ENCODE data around the gene ZNF853.
A peak's percentile ranks its signal among the peaks of the same experiment; 100 is the strongest.
"Not testable (repeated sequence)": the region's sequence is repeated elsewhere in the genome, so short reads cannot be mapped to it uniquely, and the experiment has no call there.

The ZNF853 gene

DNA sequence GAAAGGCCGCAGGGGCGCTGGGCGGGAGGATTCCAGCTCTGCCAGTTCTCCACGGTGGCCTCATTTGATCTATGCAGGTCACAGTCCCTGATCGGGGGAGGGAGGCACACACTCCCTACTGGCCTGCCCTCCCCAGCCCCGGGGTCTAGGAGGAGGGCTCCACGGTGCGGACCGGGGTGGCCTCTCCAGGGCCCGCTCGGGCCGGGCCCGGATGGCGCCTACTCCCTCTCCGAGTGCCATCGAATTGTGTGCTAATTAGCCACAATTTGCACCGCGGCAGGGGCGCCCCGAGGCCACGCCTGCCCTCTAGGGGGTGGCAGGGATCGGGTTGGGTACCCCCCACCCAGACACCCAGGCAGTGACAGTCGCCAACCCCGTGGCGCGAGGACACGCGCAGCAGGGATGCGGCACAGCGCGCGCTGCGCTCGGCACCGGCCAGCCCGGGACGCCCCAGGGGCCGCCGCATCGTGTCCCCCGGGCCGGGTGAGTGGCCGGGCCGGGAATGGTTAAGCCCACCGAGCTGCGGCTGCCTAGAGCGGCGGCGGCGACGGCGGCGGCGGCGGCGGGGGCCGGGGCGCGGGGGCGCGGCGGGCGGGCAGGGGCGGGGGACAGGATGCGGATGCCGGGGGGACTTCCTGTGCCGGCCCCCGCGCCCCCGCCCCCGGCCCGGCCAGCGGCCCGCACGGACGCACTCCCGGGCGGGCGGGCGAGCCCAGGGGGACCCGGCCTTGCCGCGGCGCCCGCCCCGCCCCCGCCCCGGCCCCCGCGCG is at the start of gene ZNF853:
Gene ZNF853, plus strand, starts transcription at position 658 of the 770 bp plus-strand sequence. CDS start 565 bp downstream, outside the sequence.
- DNase-seq (ENCODE audit: low read depth, low spot score) = no peak

DNA sequence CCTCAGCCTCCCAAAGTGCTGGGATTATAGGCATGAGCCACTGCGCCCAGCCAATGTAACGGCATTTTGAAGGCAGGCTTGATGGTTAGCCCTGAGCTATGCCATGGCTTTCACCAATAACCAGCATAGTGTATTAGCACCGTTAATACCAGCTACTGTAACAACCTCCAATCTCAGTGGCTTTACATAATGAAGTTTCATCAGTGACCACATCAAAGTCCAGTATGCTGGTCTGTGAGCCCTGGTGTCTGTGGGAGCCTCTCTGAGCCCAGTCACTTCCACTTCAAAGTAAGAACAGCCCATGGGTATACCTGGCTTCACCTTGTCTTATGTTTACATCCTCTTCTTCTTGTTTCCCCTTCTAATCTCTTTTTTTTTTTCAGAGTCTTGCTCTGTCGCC is 49.8 kb upstream of the ZNF853 start:
- no peak for DNase-seq (ENCODE audit: low read depth, low spot score)

DNA sequence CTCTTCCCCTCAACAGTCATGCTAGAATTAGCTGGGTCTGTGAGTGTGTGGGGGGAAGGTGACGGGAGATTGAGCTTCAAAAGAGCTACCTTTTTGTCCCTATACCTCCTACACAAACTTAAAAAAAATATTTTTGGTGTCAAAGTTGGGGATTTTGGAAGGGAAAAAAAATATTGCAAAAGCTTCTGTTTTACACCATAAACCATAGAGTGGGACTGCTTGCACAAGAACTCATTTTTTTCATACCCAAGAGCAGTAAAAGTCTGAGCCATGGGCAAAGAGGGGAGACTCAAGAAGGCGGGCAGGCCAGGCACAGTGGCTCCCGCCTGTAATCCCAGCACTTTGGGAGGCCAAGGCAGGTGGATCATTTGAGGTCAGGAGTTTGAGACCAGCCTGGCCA is 47.5 kb upstream of the ZNF853 start:
- DNase-seq (ENCODE audit: low read depth, low spot score) = no peak

DNA sequence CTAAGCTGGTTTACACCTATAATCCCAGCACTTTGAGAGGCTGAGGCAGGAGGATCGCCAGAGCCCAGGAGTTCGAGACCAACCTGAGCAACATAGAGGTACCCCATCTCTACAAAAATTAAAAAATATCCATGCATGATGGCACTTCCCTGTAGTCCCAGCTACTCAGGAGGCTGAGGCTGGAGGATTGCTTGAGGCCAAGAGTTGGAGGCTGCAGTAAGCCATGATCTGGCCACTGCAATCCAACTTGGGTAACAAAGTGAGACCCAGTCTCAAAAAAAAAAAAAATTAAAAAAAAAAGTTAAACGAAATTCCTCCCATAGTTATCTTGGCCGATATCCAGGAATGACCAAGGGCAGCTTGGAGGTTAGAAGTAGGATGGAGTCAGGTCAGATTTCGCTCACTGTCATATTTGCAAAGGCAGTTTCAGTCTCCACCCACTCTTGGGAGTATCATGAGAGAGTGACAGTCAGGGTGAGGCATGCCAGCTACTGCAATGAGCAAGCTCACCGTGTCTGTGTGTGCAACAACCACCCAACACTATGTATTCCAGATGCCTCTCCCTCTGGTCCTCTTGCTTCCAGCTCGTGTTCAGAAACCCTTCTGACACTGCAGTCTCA is 44.1 kb upstream of the ZNF853 start:
- no peak for DNase-seq (ENCODE audit: low read depth, low spot score)

DNA sequence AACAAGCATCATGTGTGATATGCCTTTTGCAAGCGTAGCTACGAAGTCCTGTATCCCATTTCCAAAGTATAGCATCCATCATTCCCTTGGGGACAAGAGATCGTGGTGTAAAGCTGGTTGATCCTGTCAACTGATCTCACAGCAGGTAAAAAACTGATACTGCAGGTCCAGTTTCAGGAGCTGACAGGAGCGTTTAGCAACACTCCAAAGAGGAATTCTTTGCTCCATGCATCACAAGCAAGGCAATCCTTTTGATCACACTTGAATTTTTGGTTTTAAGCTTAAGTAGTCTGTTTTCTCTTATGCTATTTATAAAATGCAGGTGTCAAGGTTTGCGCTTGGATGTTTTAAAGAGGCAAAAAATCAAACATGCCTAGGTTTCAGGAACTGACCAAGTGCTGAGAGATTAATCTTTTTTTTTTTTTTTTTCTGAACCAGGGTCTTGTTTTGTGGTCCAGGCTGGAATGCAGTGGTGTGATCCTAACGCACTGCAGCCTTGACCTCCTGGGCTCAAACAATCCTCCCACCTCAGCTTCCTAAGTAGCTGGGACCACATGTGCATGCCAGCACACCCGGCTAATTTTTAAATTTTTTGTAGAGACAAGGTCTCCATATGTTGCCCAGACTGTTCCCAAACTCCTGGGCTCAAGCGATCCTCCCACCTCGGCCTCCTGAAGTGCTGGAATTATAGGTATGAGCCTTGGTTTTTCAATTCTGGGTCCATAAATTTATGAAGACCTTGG is 40.0 kb upstream of the ZNF853 start:
- no peak for DNase-seq (ENCODE audit: low read depth, low spot score)

DNA sequence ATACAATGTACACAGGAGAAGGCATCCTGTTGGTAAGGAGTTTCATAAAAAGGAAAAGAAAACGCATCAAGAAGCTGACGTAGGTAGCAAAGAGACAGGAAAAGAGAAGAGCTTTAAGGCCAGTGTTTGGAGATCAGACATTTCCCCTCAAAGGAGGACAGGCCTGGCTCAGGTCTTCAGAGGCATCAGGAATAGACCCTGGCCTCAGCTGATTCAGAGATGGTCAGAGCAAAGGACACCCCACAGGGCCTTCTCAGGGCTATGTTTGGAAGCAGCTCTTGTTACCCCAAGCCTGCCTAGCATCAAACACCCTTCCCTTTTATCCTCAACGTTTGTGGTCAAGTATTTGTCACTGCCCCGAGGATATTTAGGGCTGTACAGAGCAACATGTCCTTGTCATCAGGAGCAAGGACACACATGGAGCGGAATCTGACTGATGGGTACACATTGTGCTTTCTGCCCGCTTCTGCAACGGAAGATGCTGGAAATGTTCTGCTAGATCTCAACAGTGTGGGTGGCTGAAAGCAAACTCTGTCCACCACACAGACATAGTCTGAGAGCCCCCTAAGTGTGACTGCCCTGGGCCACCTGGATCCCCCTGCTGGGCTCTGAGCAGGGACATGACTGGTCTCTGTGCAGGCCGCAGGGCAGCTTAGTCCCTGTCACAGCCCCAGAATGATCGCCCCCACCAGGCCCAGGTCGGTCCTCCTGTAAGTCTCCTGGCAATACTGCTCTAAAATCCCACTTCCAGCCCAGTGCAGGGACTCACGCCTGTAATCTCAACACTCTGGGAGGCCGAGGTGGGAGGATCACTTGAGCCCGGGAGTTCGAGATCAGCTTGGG is 39.2 kb upstream of the ZNF853 start:
- no peak for DNase-seq (ENCODE audit: low read depth, low spot score)

DNA sequence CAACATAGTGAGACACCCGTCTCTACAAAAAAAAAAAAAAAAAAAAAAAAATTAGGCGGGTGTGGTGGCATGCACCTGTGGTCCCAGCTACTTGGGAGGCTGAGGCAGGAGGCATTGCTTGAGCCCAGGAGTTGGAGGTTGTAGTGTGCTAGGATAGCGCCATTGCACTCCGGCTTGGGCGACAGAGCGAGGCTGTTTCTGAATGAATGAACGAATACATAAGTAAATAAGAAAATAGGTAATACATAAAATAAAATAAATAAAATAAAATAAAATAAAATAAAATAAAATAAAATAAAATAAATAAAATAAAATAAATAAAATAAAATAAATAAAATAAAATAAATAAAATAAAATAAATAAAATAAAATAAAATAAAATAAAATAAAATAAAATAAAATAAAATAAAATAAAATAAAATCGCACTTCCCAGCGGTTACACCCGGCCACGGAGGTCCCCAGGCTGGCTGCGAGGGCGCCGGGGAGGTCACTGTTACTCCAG is 38.5 kb upstream of the ZNF853 start:
- not testable (repeated sequence) for DNase-seq (ENCODE audit: low read depth, low spot score)

DNA sequence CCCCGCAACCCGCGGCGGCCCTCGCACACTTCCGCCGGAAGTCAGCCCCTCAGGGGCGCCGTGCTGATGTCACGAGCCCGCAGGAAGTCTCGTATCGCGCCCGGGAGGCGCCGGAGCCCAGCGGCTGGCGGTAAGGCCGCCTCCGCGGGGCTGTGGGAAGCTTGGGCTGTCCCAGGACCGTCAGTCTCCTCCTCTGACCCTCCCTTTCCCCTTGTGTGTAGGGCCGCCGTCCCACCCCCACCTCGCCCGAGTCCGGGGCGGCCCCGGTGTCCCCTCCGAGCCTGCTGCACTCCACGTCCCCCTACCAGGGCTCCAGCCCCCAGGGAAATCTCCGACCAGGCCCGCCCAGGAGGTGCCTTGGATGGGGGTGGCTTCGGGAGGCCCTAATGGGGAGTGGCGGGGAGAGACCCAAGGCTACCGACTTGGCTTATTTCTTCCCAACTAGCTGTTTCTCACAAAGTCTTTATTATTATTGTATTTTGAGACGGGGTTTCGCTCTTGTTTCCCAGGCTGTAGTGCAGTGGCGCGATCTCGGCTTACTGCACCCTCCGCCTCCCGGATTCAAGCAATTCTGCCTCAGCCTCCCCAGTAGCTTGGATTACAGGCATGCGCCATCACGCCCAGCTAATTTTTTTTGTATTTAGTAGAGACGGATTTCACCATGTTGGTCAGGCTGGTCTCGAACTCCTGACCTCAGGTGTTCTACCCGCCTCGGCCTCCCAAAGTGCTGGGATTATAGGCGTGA is 37.9 kb upstream of the ZNF853 start, which contains the start of gene ZDHHC4:
Gene ZDHHC4, plus strand, starts transcription at position 86 of the 745 bp plus-strand sequence. CDS start 3,108 bp downstream, outside the sequence.
- DNase-seq (ENCODE audit: low read depth, low spot score) = peak; percentile 76

DNA sequence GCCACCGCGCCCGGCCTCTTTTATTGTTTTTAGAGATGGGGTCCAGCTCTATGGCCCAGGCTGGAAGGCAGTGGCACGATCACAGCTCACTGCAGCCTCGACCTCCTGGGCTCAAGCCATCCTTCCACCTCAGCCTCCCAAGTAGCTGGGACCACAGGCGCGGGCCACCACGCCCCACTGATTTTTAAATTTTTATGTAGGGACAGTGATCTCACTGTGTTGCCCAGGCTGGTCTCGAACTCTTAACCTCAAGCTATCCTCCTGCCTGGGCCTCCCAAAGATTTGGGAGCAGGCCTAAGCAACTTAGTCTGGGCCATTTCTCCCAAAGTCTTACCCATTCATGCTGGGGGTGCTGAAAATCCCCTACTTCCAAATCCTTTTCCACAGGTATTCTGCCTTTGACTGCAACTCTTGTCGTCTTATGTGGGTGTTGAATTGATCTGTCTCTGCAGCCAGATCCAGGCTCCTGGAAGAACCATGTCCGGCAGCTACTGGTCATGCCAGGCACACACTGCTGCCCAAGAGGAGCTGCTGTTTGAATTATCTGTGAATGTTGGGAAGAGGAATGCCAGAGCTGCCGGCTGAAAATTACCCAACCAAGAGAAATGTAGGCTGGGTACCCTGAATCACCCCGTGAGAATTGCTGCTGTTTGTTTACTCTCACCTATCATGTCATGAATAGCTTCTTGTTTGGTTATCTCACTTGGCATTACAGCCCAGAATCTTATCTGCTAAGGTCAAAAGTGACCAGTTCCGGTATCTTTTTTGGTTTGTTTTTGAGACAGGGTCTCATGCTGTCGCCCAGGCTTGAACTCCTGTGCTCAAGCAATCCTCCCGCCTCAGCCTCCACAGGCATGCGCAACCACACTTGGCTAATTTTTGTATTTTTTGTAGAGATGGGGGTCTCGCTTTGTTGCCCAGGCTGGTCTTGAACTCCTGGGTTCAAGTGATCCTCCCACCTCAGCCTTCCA is 37.0 kb upstream of the ZNF853 start:
- DNase-seq (ENCODE audit: low read depth, low spot score) = no peak

DNA sequence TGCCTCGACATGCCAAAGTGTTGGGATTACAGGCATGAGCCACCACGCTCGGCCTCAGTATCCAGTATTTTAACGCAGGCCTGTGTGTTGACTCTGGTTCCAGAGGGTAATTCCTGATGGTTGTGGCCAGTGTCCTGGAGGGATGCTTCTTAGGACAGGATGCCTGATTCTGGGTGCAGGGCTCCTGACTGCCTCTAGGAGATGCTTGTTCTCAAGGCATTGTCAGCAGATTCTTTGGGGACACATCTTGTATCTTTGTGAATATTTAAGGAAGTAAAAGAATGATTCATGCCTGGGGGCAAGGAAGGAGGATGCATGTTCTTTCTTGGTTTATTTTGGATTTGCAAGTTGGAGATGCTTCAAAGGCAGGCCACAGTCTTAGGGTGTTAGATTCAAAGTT is 36.0 kb upstream of the ZNF853 start:
- DNase-seq (ENCODE audit: low read depth, low spot score) = no peak

DNA sequence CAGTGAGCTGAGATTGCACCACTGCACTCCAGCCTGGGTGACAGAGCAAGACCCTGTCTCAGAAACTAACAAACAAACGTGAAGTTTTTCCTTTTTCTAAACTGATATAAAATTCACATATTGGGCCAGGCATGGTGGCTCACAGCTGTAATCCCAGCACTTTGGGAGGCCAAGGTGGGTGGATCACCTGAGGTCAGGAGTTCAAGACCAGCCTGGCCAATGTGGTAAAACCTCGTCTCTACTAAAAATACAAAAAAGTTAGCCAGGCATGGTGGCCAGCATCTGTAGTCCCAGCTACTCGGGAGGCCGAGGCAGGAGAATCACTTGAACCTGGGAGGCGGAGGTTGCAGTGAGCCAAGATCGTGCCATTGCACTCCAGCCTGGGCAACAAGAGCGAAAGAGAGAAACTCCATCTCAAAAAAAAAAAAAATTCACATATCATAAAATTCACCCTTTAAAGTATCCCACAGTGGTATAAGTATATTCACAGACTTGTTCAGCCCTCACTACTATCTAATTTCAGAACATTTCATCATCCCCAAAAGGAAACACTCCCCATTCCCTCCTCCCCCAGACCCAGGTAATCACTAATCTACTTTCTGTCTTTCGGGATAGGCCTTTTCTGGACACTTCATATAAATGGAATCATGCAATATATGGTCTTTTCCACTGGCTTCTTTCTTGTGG is 29.5 kb upstream of the ZNF853 start:
- not testable (repeated sequence) for DNase-seq (ENCODE audit: low read depth, low spot score)

DNA sequence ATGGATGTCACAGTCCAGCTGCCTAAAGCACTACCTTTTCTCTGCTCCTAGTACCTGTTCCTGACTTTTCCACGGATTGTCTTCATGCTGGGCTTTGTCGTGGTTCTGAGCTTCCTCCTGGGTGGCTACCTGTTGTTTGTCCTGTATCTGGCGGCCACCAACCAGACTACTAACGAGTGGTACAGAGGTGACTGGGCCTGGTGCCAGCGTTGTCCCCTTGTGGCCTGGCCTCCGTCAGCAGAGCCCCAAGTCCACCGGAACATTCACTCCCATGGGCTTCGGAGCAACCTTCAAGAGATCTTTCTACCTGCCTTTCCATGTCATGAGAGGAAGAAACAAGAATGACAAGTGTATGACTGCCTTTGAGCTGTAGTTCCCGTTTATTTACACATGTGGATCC is 26.8 kb upstream of the ZNF853 start:
- DNase-seq (ENCODE audit: low read depth, low spot score) = no peak

DNA sequence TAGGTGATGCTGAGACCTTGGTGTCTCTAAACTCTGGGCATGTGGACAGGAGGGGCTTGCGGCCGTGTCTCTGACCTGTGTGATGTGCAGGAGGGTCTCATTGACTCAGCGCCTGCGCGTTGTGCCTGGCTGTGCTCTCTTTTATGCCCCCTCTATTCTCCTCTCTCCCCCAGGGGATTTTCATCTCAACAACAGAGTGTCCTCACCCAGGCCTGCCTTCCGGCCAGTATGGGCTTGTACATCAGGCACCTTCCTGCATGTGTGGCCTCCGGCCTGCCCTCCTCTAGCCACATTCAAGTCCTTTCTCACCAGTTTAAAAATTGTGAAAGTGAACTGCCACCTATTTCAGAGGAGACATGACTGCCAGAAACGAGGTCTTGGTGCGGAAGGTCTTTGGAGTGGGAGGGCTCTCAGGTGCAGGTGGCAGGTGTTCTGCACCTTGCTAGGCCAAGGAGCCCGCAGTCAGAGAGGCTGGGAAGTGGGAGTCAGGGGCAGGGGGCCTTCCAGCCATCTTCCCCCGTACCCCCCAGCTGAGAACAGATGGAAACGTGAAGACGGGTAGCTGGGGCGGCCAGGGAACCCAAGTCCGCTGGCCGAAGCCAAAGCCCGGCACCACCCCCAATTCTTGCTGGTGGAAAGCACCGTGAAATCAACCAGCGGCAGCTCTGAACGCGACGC is 26.1 kb upstream of the ZNF853 start:
- no peak for DNase-seq (ENCODE audit: low read depth, low spot score)

DNA sequence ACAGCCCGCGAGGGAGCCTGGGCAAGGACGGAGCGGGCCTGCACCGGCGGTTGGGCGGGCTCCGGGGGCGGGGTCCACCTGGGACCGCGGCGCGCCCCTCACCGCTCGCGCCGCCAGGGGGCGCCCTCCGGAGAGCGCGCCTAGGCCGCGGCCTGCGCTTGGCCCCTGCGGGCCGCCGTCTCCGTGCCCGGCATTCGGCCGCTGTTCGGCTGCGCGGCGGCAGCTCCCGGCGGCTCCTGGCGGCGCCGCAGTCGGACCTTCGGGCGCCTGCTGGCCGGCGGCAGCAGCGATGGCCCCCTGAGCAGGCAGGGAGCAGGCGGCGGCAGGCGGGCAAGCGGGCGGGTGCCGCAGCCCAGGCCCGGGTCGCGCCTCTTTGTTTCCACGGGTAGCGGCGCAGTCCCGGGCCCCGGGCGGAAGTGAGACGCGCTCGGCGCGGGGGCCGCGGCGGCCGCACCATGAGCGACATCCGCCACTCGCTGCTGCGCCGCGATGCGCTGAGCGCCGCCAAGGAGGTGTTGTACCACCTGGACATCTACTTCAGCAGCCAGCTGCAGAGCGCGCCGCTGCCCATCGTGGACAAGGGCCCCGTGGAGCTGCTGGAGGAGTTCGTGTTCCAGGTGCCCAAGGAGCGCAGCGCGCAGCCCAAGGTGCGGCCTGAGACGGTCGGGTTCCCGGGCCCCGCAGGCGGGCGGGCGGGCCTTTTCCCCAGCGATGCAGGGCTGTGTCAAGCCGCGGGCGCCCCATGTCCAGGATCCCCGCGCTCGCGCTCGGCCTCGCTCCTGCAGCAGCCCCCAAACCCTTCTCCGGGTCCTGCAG is 25.4 kb upstream of the ZNF853 start, which contains the start of gene INTS15:
Gene INTS15, plus strand, starts transcription at position 193 of the 816 bp plus-strand sequence. Its CDS starts 263 bp downstream, at position 456.
- DNase-seq (ENCODE audit: low read depth, low spot score) = peak; percentile 64

DNA sequence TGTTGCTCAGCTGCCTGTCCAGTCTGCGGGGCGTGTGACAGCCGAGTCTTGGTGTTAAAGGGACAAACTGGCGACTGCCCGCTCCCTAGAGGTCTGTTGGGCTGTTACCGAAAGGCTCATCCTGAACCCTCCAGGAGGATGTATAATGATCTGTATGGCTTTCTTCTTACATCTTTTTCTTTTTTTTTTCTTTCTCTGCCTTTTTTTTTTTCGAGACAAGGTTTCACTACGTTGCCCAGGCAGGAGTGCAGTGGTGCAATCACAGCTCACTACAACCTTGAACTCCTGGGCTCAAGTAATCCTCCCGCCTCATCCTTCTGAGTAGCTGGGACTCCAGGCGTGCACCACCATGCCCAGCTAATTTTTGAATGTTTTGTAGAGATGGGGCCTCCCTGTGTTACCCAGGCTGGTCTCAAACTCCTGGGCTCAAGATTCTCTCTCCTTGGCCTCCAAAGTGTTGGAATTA is 24.7 kb upstream of the ZNF853 start:
- no peak for DNase-seq (ENCODE audit: low read depth, low spot score)

DNA sequence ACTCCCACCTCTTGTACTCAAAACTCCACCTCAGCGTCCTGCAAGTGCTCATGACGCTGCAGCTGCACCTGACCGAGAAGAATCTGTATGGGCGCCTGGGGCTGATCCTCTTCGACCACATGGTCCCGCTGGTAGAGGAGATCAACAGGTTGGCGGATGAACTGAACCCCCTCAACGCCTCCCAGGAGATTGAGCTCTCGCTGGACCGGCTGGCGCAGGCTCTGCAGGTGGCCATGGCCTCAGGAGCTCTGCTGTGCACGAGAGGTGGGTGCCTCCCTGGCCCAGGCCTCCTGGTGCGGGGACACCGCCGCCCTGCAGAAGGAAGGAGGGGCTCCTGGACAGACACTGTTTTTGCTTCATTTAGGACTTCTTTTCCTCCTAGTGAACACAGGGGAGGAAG is 15.3 kb upstream of the ZNF853 start:
- no peak for DNase-seq (ENCODE audit: low read depth, low spot score)

DNA sequence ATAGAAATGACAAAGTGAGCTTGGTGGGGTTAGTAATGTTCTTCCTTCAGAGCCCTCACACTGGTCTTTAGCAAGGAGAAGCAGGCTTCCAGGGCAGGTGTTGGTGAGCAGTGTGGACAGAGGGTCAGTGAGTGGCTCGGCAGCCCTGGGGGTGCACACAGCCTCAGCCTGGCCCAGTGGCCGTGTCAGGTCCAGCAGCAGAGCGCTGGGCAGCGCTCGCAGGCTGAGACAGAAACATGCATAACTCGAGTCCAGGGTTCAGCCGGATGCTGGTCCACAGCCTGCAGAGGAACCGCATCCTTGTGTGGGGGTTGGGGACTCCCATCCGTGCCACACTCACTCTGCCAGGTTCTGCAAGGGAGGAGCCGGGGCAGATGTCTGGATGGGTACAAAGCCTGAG is 11.0 kb upstream of the ZNF853 start:
- DNase-seq (ENCODE audit: low read depth, low spot score) = no peak

Measured in activated naive CD8-positive, alpha-beta T cell treated with anti-CD3 and anti-CD28 coated beads, Interleukin-2, amount 50 U/mL, for 16 hours (primary cell).